HepG2 (cell line): ENCODE results near the gene SLC25A25. TPM values are rescaled to one million over a fixed set of nuclear protein-coding genes. Genes with fewer than 3 reads are reported as not detected.

Experiments
- BRCA1 ChIP-seq: sonication (generic); formaldehyde crosslinking; IDR thresholded peaks from 2 replicates; pipeline ENCODE4 v1.4.0; 2020; ENCODE audit warnings: missing genetic modification reagents
- DBP ChIP-seq: sonication (generic); formaldehyde crosslinking; IDR thresholded peaks from 2 replicates; pipeline ENCODE4 v1.4.0; 2020; ENCODE audit warnings: missing genetic modification reagents; ENCODE audit errors: not compliant biosample characterization
- ERF ChIP-seq: IDR thresholded peaks from 2 replicates; pipeline ENCODE4 v1.6.1; 2018; ENCODE audit warnings: missing biosample characterization, missing genetic modification reagents
- ESRRA ChIP-seq: sonication (generic); formaldehyde crosslinking; IDR thresholded peaks from 2 replicates; pipeline ENCODE4 v1.5.1; 2020; ENCODE audit warnings: mild to moderate bottlenecking, low read depth, missing genetic modification reagents
- GFI1 ChIP-seq: sonication (generic); formaldehyde crosslinking; IDR thresholded peaks from 2 replicates; pipeline ENCODE4 v1.5.0; 2020; ENCODE audit warnings: missing genetic modification reagents, mild to moderate bottlenecking, borderline replicate concordance
- JARID2 ChIP-seq: sonication (generic); formaldehyde crosslinking; IDR thresholded peaks from 2 replicates; pipeline ENCODE4 v1.8.1; 2023; ENCODE audit warnings: missing genetic modification reagents, inconsistent platforms; ENCODE audit not compliant: insufficient replicate concordance
- NBN ChIP-seq: fragments of 450-650 bp; conservative IDR thresholded peaks from 2 replicates; pipeline ENCODE4 v1.6.1; 2017
- RELA ChIP-seq: sonication (generic); formaldehyde crosslinking; IDR thresholded peaks from 2 replicates; pipeline ENCODE4 v1.4.0; 2020; ENCODE audit warnings: missing genetic modification reagents
- THAP11 ChIP-seq: IDR thresholded peaks from 2 replicates; pipeline ENCODE4 v1.6.1; 2016; ENCODE audit warnings: missing biosample characterization, missing genetic modification reagents
- TP53 ChIP-seq: sonication (generic); formaldehyde crosslinking; conservative IDR thresholded peaks from 2 replicates; pipeline ENCODE4 v1.4.0; 2020; ENCODE audit warnings: missing genetic modification reagents
- ZFP37 ChIP-seq: sonication (generic); formaldehyde crosslinking; IDR thresholded peaks from 2 replicates; pipeline ENCODE4 v1.4.0; 2020; ENCODE audit warnings: missing genetic modification reagents, borderline replicate concordance
- ZFX ChIP-seq: sonication (generic); formaldehyde crosslinking; IDR thresholded peaks from 2 replicates; pipeline ENCODE4 v1.4.0; 2020; ENCODE audit warnings: mild to moderate bottlenecking, low read depth, missing genetic modification reagents, moderate library complexity
- ZKSCAN5 ChIP-seq: sonication (generic); formaldehyde crosslinking; IDR thresholded peaks from 2 replicates; pipeline ENCODE4 v1.5.1; 2020; ENCODE audit warnings: mild to moderate bottlenecking, missing genetic modification reagents
- ZNF317 ChIP-seq: sonication (generic); formaldehyde crosslinking; IDR thresholded peaks from 2 replicates; pipeline ENCODE4 v1.5.0; 2020; ENCODE audit warnings: mild to moderate bottlenecking, missing genetic modification reagents
- ZNF354B ChIP-seq: sonication (generic); formaldehyde crosslinking; IDR thresholded peaks from 2 replicates; pipeline ENCODE4 v1.8.0; 2022; ENCODE audit warnings: mild to moderate bottlenecking, missing genetic modification reagents
- ZNF446 ChIP-seq: sonication (generic); formaldehyde crosslinking; IDR thresholded peaks from 2 replicates; pipeline ENCODE4 v1.5.0; 2020; ENCODE audit warnings: mild to moderate bottlenecking, missing genetic modification reagents
- ZNF460 ChIP-seq: sonication (generic); formaldehyde crosslinking; IDR thresholded peaks from 2 replicates; pipeline ENCODE4 v1.5.1; 2020; ENCODE audit warnings: missing genetic modification reagents, mild to moderate bottlenecking, borderline replicate concordance
- ZNF501 ChIP-seq: sonication (generic); formaldehyde crosslinking; IDR thresholded peaks from 2 replicates; pipeline ENCODE4 v1.5.1; 2020; ENCODE audit warnings: mild to moderate bottlenecking, moderate library complexity, missing genetic modification reagents
- ZNF564 ChIP-seq: sonication (generic); formaldehyde crosslinking; IDR thresholded peaks from 2 replicates; pipeline ENCODE4 v1.8.1; 2023; ENCODE audit warnings: mild to moderate bottlenecking, missing genetic modification reagents
- ZNF570 ChIP-seq: sonication (generic); formaldehyde crosslinking; IDR thresholded peaks from 2 replicates; pipeline ENCODE4 v1.4.0; 2020; ENCODE audit warnings: mild to moderate bottlenecking, missing genetic modification reagents, borderline replicate concordance
- polyA plus RNA-seq, 8 experiments: library from polyadenylated mRNA; depleted of rRNA in 3 of 8; stranded (reverse) in 7 of 8; unstranded in 1 of 8; fragments of >200 nt; fragmentation: Illumina TruSeq in 4 of 8; extraction: Trizol in 4 of 8; gene quantifications; 2 replicates each; pipeline versions ENCODE4 v1.2.1 to v1.2.3, GENCODE V29; 2011 to 2016; ENCODE audit warnings: low read depth in 4 of 8, missing spikeins in 1 of 8, mixed read lengths in 1 of 8; ENCODE audit not compliant: insufficient read depth in 1 of 8
- total RNA-seq, 5 experiments: library from RNA; depleted of rRNA; stranded (reverse); fragments of >200 nt; fragmentation: Illumina TruSeq; extraction: Trizol; gene quantifications; 2 replicates each; pipeline ENCODE4 v1.2.3, GENCODE V29; 2016; ENCODE audit warnings: low read depth in 1 of 5
- TF ChIP-seq, protein P1 (sequence below): sonication (generic); formaldehyde crosslinking; IDR thresholded peaks from 2 replicates; pipeline ENCODE4 v1.5.0; 2020; ENCODE audit warnings: mild to moderate bottlenecking, missing genetic modification reagents, borderline replicate concordance
- TF ChIP-seq, protein P2 (sequence below): sonication (generic); formaldehyde crosslinking; IDR thresholded peaks from 2 replicates; pipeline ENCODE4 v1.4.0; 2020; ENCODE audit warnings: missing genetic modification reagents, borderline replicate concordance

The SLC25A25 gene
- total and polyA plus RNA-seq, 2 of the 13 experiments (the other 11 are each of a cell fraction or from before 2014, with no cell fraction given): 10.5 to 24.8 TPM

DNA sequence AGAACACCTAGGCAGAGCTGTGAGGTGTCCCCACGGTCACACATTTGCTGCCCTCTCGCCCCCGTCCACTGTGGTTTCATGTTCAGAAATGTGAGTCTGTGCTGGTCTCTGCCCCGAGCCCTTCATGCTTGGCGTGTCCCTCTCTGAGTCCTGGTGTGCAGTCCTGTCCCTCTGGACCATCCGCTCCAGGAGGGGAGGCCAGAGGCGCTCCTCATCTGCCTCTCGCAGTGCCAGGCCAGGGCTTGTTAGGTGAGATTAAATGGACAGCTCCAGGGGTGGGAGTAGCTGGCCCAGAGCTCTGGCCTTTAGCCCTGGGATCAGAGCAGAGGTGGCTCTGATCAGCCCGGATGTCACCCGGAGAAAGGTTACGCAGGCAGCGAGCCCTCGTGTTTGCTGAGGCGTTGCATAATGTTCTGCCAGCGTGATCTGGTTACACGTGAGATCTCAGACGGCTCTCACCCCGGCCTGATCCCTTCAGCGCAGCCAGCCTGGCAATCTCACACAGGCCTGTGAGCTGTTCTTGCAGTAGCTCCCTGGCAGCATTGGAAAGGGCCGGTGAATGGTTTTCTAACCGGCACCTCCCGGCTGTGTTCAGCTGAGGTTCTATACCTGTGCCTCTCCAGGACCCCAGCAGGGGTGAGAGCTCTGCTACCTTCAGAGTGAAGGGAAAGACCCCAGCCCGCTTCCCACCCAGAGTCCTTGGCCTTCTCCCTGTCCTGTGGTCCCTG, 35.0 kb downstream of the SLC25A25 start (continued):
- TF ChIP-seq THAP11 (CRISPR knock-in tag) (peak; percentile 84), ZNF564 (peak; percentile 93; the same call in 1 of the 2 replicates), JARID2 (CRISPR knock-in tag) (no peak), ZFX (peak; percentile 91), BRCA1 (CRISPR knock-in tag) (peak; percentile 88; the same call in 1 of the 2 replicates), ZNF317 (peak; percentile 87), ESRRA (CRISPR knock-in tag) (peak; percentile 96), ZFP37 (CRISPR knock-in tag) (peak; percentile 73; the same call in 1 of the 2 replicates), ZNF354B (CRISPR knock-in tag) (no peak), ZNF570 (CRISPR knock-in tag) (0 out of 2 replicates have a peak, but pooled peaks have one; percentile 39), NBN (no peak), GFI1 (CRISPR knock-in tag) (peak; percentile 92; the same call in 1 of the 2 replicates), TP53 (0 out of 2 replicates have a peak, but pooled peaks have one; percentile 51), RELA (no peak), ERF (CRISPR knock-in tag) (peak; percentile 98), ZKSCAN5 (CRISPR knock-in tag) (no peak), DBP (peak; percentile 51), ZNF446 (peak; percentile 93), ZNF460 (CRISPR knock-in tag) (peak; percentile 35; the same call in 1 of the 2 replicates), ZNF501 (CRISPR knock-in tag) (peak; percentile 84)
- TF ChIP-seq, protein P1, sequence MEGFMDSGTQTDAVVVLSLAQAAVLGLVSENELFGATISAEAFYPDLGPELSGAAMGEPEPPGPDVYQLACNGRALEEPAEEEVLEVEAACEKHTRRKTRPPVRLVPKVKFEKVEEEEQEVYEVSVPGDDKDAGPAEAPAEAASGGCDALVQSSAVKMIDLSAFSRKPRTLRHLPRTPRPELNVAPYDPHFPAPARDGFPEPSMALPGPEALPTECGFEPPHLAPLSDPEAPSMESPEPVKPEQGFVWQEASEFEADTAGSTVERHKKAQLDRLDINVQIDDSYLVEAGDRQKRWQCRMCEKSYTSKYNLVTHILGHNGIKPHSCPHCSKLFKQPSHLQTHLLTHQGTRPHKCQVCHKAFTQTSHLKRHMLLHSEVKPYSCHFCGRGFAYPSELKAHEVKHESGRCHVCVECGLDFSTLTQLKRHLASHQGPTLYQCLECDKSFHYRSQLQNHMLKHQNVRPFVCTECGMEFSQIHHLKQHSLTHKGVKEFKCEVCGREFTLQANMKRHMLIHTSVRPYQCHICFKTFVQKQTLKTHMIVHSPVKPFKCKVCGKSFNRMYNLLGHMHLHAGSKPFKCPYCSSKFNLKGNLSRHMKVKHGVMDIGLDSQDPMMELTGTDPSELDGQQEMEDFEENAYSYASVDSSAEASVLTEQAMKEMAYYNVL (CRISPR knock-in tag): peak; percentile 94
- TF ChIP-seq, protein P2, sequence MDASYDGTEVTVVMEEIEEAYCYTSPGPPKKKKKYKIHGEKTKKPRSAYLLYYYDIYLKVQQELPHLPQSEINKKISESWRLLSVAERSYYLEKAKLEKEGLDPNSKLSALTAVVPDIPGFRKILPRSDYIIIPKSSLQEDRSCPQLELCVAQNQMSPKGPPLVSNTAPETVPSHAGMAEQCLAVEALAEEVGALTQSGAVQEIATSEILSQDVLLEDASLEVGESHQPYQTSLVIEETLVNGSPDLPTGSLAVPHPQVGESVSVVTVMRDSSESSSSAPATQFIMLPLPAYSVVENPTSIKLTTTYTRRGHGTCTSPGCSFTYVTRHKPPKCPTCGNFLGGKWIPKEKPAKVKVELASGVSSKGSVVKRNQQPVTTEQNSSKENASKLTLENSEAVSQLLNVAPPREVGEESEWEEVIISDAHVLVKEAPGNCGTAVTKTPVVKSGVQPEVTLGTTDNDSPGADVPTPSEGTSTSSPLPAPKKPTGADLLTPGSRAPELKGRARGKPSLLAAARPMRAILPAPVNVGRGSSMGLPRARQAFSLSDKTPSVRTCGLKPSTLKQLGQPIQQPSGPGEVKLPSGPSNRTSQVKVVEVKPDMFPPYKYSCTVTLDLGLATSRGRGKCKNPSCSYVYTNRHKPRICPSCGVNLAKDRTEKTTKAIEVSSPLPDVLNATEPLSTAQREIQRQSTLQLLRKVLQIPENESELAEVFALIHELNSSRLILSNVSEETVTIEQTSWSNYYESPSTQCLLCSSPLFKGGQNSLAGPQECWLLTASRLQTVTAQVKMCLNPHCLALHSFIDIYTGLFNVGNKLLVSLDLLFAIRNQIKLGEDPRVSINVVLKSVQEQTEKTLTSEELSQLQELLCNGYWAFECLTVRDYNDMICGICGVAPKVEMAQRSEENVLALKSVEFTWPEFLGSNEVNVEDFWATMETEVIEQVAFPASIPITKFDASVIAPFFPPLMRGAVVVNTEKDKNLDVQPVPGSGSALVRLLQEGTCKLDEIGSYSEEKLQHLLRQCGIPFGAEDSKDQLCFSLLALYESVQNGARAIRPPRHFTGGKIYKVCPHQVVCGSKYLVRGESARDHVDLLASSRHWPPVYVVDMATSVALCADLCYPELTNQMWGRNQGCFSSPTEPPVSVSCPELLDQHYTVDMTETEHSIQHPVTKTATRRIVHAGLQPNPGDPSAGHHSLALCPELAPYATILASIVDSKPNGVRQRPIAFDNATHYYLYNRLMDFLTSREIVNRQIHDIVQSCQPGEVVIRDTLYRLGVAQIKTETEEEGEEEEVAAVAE (CRISPR knock-in tag): peak; percentile 88
